ENCODE measurements around the gene LCP1.

DNA sequence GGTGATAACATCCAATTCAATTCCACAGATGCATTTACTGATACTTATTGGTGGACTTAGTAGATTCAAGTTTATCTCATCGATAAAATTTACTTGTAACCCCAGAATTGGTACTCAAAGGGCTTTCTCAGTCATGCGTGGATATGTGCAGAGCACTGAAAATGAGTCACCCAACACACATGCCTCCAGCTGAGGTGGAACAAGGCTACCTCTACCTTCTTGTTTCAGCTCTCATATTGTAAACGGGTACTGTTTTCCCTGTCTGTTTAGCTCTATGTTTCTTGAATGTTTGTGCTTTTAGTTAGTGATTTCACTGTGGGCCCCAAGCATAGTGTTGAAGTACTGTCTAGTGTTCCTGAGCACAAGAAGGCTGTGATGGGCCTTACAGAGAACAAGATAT is 31.3 kb upstream of the LCP1 start:
- no peak for TF ChIP-seq SREBF1 (IDR thresholded peaks at IDR 0.05; ENCODE audit: borderline replicate concordance, low read depth, low read length)
- no peak for TF ChIP-seq KDM2B (CRISPR knock-in tag; IDR thresholded peaks at IDR 0.05)
- TF ChIP-seq MAZ (CRISPR knock-in tag; conservative IDR thresholded peaks at IDR 0.05 in 1 of 2, IDR thresholded peaks at IDR 0.05 in 1 of 2), result no peak
- TF ChIP-seq NCOA2 (IDR thresholded peaks at IDR 0.05; ENCODE audit: partially characterized antibody in 2 of 2), result no peak
- no peak for TF ChIP-seq U2AF2 (optimal IDR thresholded peaks at IDR 0.05; ENCODE audit: low read depth, low read length)
- TF ChIP-seq, protein P1, sequence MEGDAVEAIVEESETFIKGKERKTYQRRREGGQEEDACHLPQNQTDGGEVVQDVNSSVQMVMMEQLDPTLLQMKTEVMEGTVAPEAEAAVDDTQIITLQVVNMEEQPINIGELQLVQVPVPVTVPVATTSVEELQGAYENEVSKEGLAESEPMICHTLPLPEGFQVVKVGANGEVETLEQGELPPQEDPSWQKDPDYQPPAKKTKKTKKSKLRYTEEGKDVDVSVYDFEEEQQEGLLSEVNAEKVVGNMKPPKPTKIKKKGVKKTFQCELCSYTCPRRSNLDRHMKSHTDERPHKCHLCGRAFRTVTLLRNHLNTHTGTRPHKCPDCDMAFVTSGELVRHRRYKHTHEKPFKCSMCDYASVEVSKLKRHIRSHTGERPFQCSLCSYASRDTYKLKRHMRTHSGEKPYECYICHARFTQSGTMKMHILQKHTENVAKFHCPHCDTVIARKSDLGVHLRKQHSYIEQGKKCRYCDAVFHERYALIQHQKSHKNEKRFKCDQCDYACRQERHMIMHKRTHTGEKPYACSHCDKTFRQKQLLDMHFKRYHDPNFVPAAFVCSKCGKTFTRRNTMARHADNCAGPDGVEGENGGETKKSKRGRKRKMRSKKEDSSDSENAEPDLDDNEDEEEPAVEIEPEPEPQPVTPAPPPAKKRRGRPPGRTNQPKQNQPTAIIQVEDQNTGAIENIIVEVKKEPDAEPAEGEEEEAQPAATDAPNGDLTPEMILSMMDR (IDR thresholded peaks at IDR 0.05 in 2 of 3, conservative IDR thresholded peaks at IDR 0.05 in 1 of 3; ENCODE audit: insufficient read depth in 2 of 3, low read depth in 1 of 3, low read length in 3 of 3), result no peak
- TF ChIP-seq PHB (CRISPR knock-in tag; IDR thresholded peaks at IDR 0.05), result no peak
- no peak for TF ChIP-seq TAF1 (IDR thresholded peaks at IDR 0.05; ENCODE audit: control insufficient read depth, extremely low read depth, insufficient read depth, low read length, severe bottlenecking)

All from K562 (cell line).